AG04450 (cell line): Measurements from ENCODE around the gene PHLDA1. TPM values are rescaled to one million over a fixed set of nuclear protein-coding genes. Genes with fewer than 3 reads are reported as not detected.

Source experiments
- CTCF ChIA-PET: fragments of 300-600, 350-600 bp; formaldehyde crosslinking; extraction: SDS; loops from one replicate; lab custom pipeline; 2022; ENCODE audit warnings: antibody characterized with exemption, inconsistent platforms; lab: Charles Lee
- POLR2A ChIA-PET: fragments of 350-600 bp; formaldehyde crosslinking; extraction: SDS; loops from one replicate; lab custom pipeline; 2021; ENCODE audit warnings: antibody characterized with exemption, inconsistent platforms; lab: Yijun Ruan, JAX
- DNase-seq: peaks from one replicate; pipeline ENCODE4 v3.0.0-alpha.2; 2011; ENCODE audit warnings: low read depth, low spot score
- H3K27ac ChIP-seq: one replicate; pipeline ENCODE4 v1.5.1; 2012; ENCODE audit warnings: low read depth, low read length, control low read depth
- H3K27me3 ChIP-seq: one replicate; pipeline ENCODE4 v1.6.0; 2012; ENCODE audit warnings: low read length; ENCODE audit not compliant: control insufficient read depth, insufficient read depth
- H3K4me3 ChIP-seq: 2 replicates; pipeline ENCODE4 v1.5.1; 2011; ENCODE audit warnings: mild to moderate bottlenecking, low read depth, low read length, control low read depth
- H3K9me3 ChIP-seq: 2 replicates; pipeline ENCODE4 v1.5.1; 2012; ENCODE audit warnings: low read length; ENCODE audit not compliant: control insufficient read depth, insufficient read depth
- polyA plus RNA-seq: library from polyadenylated mRNA; depleted of rRNA; stranded (reverse); fragments of >200 nt; gene quantifications from 2 replicates; pipeline ENCODE4 v1.2.3, GENCODE V29; 2011
- TF ChIP-seq, protein P1 (sequence below): IDR thresholded peaks from 2 replicates; pipeline ENCODE4 v1.5.1; 2011; ENCODE audit warnings: low read depth, low read length, control low read depth, inconsistent platforms

PHLDA1 gene
- polyA plus RNA-seq, 1 experiment, result 99.5 TPM

GRCh38 chr12:75982169-75982564 is 49.4 kb downstream of the PHLDA1 start:
- POLR2A ChIA-PET, result interaction anchor here (0.6 kb wide), 1 partner anchor 48 kb away, joined by 3 read pairs; no protein-coding TSS in a partner anchor
- H3K9me3 ChIP-seq, result no peaks in the 10 kb centered on the region
- TF ChIP-seq, protein P1, sequence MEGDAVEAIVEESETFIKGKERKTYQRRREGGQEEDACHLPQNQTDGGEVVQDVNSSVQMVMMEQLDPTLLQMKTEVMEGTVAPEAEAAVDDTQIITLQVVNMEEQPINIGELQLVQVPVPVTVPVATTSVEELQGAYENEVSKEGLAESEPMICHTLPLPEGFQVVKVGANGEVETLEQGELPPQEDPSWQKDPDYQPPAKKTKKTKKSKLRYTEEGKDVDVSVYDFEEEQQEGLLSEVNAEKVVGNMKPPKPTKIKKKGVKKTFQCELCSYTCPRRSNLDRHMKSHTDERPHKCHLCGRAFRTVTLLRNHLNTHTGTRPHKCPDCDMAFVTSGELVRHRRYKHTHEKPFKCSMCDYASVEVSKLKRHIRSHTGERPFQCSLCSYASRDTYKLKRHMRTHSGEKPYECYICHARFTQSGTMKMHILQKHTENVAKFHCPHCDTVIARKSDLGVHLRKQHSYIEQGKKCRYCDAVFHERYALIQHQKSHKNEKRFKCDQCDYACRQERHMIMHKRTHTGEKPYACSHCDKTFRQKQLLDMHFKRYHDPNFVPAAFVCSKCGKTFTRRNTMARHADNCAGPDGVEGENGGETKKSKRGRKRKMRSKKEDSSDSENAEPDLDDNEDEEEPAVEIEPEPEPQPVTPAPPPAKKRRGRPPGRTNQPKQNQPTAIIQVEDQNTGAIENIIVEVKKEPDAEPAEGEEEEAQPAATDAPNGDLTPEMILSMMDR, result no peak
- CTCF ChIA-PET, result no interaction called here
- H3K27ac ChIP-seq, result no peak overlapping the region
- DNase-seq, result no peak
- H3K27me3 ChIP-seq, result no peaks in the 10 kb centered on the region
- H3K4me3 ChIP-seq, result no peak overlapping the region

GRCh38 chr12:75981247-75982168 is 50.1 kb downstream of the PHLDA1 start:
- no peak for DNase-seq
- POLR2A ChIA-PET, result interaction anchor here (0.6 kb wide), 2 partner anchors 17 to 48 kb away, joined by 3 to 7 read pairs; no protein-coding TSS in a partner anchor
- no peak overlapping the region for H3K27ac ChIP-seq

DNA sequence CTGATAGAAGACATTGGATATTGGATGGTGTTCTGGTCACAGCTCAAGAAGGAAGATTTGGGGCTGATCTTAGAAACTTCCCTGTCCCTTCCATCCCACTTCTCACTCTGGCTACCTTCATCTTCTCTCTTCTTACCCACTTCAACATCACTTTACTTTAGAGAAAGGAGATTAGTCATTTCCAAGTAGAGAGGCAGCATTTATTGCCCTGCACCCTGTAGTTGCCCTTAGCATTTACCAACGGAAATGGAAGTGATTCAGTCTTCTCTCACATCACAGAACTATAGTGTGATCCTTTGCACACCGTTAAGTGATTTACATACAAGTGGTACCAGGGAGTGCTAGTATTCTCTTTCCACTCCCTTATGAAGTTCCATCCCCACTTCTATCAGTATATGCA is 52.4 kb downstream of the PHLDA1 start:
- peak overlapping the region; percentile 93 for H3K27ac ChIP-seq
- CTCF ChIA-PET, result interaction anchor here (1.2 kb wide), 1 partner anchor 24 kb away, joined by 3 read pairs; no protein-coding TSS in a partner anchor
- no peaks in the 10 kb centered on the region for H3K9me3 ChIP-seq
- H3K27me3 ChIP-seq, result no peaks in the 10 kb centered on the region
- TF ChIP-seq, protein P1, result no peak
- no peak overlapping the region for H3K4me3 ChIP-seq
- POLR2A ChIA-PET, result interaction anchor here (3.2 kb wide), 1 partner anchor 52 kb away, joined by 17 read pairs; the partner anchor contains the start of gene PHLDA1
- DNase-seq, result no peak

More at GRCh38 chr12:75981247-75982168, 50.1 kb downstream of the PHLDA1 start:
- no peak overlapping the region for H3K4me3 ChIP-seq
- CTCF ChIA-PET, result interaction anchor here (0.8 to 1.2 kb wide), 2 partner anchors 8 to 454 kb away, joined by 4 to 6 read pairs; no protein-coding TSS in a partner anchor
- no peaks in the 10 kb centered on the region for H3K9me3 ChIP-seq
- no peaks in the 10 kb centered on the region for H3K27me3 ChIP-seq
- TF ChIP-seq, protein P1, result no peak

DNA sequence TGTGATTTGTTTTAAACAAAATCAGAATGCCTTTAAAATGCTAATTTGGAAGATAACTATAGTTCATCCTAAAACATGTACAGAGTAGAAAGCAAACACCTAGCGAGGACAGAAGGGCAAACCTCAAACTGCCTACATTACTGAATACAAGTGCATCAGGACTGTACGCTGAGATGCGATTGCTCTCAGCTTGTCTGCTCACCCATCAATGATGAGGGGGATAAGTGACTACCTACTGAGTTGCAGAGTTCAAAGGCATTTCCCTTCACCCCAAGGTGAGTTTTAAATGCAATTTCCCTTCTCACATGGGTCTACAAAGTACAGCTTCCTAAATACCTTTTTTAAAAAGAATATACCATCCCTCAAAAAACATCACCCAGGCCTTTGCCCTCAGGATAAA is 52.9 kb downstream of the PHLDA1 start:
- peak overlapping the region; percentile 93 for H3K27ac ChIP-seq
- CTCF ChIA-PET, result interaction anchor here (0.7 to 1.2 kb wide), 2 partner anchors 9 to 24 kb away, joined by 3 read pairs; no protein-coding TSS in a partner anchor
- TF ChIP-seq, protein P1, result no peak
- no peaks in the 10 kb centered on the region for H3K27me3 ChIP-seq
- no peak overlapping the region for H3K4me3 ChIP-seq
- no peak for DNase-seq
- POLR2A ChIA-PET, result interaction anchor here (0.8 to 3.2 kb wide), 4 partner anchors 47 to 254 kb away, joined by 3 to 17 read pairs (median 4); partner anchors contain the start of gene PHLDA1
- no peaks in the 10 kb centered on the region for H3K9me3 ChIP-seq
